ENCODE data around the gene EML4.

Gene EML4

GRCh38 chr2:42156721-42157120 is 12.4 kb upstream of the EML4 start:
- Histone ChIP-seq H3K36me3 (no peaks in the 10 kb centered on the region), H3K9me3 (no peaks in the 10 kb centered on the region), H3K4me3 (ENCODE audit: low read depth in 1 of 2, low read length in 1 of 2) (no peak overlapping the region), H3K27me3 (no peaks in the 10 kb centered on the region), H3K27ac (no peak overlapping the region), H3K4me1 (ENCODE audit: control insufficient read depth in 1 of 2, insufficient read depth in 1 of 2, low read depth in 1 of 2, low read length in 1 of 2) (no peaks in the 10 kb centered on the region)
- TF ChIP-seq CTCF (IDR thresholded peaks at IDR 0.05), result no peak

GRCh38 chr2:42161444-42161843 is 7.7 kb upstream of the EML4 start:
- Histone ChIP-seq H3K4me3 (ENCODE audit: low read depth in 1 of 2, low read length in 1 of 2) (no peak overlapping the region), H3K36me3 (no peaks in the 10 kb centered on the region), H3K9me3 (no peaks in the 10 kb centered on the region), H3K27me3 (peaks cover 21% of the 10 kb centered on the region), H3K27ac (no peak overlapping the region), H3K4me1 (ENCODE audit: control insufficient read depth in 1 of 2, insufficient read depth in 1 of 2, low read depth in 1 of 2, low read length in 1 of 2) (no peaks in the 10 kb centered on the region)
- TF ChIP-seq CTCF (IDR thresholded peaks at IDR 0.05), result no peak

GRCh38 chr2:42163444-42164045 is 5.6 kb upstream of the EML4 start:
- Histone ChIP-seq H3K4me3 (ENCODE audit: low read depth in 1 of 2, low read length in 1 of 2) (no peak overlapping the region), H3K9me3 (no peaks in the 10 kb centered on the region), H3K36me3 (no peaks in the 10 kb centered on the region), H3K27ac (no peak overlapping the region), H3K27me3 (peaks cover 22% of the 10 kb centered on the region), H3K4me1 (ENCODE audit: control insufficient read depth in 1 of 2, insufficient read depth in 1 of 2, low read depth in 1 of 2, low read length in 1 of 2) (no peaks in the 10 kb centered on the region)
- no peak for TF ChIP-seq CTCF (IDR thresholded peaks at IDR 0.05)

GRCh38 chr2:42164046-42164445 is 5.1 kb upstream of the EML4 start:
- TF ChIP-seq CTCF (IDR thresholded peaks at IDR 0.05), result no peak
- Histone ChIP-seq H3K36me3 (no peaks in the 10 kb centered on the region), H3K4me3 (ENCODE audit: low read depth in 1 of 2, low read length in 1 of 2) (no peak overlapping the region), H3K27me3 (peaks cover 22% of the 10 kb centered on the region), H3K4me1 (ENCODE audit: control insufficient read depth in 1 of 2, insufficient read depth in 1 of 2, low read depth in 1 of 2, low read length in 1 of 2) (peaks cover 3 to 5% of the 10 kb centered on the region in 2 experiments), H3K9me3 (no peaks in the 10 kb centered on the region), H3K27ac (no peak overlapping the region)

GRCh38 chr2:42164971-42165370 is 4.2 kb upstream of the EML4 start:
- no peak overlapping the region for H3K4me3 ChIP-seq (ENCODE audit: low read depth in 1 of 2, low read length in 1 of 2)
- H3K27ac ChIP-seq, result no peak overlapping the region
- no peaks in the 10 kb centered on the region for H3K9me3 ChIP-seq
- H3K4me1 ChIP-seq (ENCODE audit: control insufficient read depth in 1 of 2, insufficient read depth in 1 of 2, low read depth in 1 of 2, low read length in 1 of 2), result peaks cover 5% of the 10 kb centered on the region in 2 experiments
- peaks cover 22% of the 10 kb centered on the region for H3K27me3 ChIP-seq
- no peaks in the 10 kb centered on the region for H3K36me3 ChIP-seq
- no peak for TF ChIP-seq CTCF (IDR thresholded peaks at IDR 0.05)

Measured in neutrophil (primary cell).